Endodermal cell (in vitro differentiated cells): ENCODE results near the gene ADAMTS16. TPM values are rescaled to one million over a fixed set of nuclear protein-coding genes. Genes with fewer than 3 reads are reported as not detected.

ENCODE experiments used
- DNase-seq: peaks from one replicate; pipeline ENCODE4 v3.0.0-alpha.2; 2017
- H3K27ac ChIP-seq: 2 replicates; pipeline ENCODE4 v1.5.1; 2013; ENCODE audit warnings: mild to moderate bottlenecking, low read depth, low read length, moderate library complexity
- H3K27me3 ChIP-seq: 2 replicates; pipeline ENCODE4 v1.6.1; 2013; ENCODE audit warnings: mild to moderate bottlenecking, low read length, moderate library complexity; ENCODE audit not compliant: insufficient read depth, control insufficient read depth, poor library complexity, severe bottlenecking
- H3K36me3 ChIP-seq: 2 replicates; pipeline ENCODE4 v1.7.0; 2013; ENCODE audit warnings: mild to moderate bottlenecking, low read length, moderate library complexity; ENCODE audit not compliant: control insufficient read depth, insufficient read depth
- H3K4me1 ChIP-seq: one replicate; pipeline ENCODE4 v1.7.0; 2013; ENCODE audit warnings: low read length; ENCODE audit not compliant: control insufficient read depth, insufficient read depth
- H3K4me3 ChIP-seq: 2 replicates; pipeline ENCODE4 v1.5.1; 2013; ENCODE audit warnings: mild to moderate bottlenecking, low read length, moderate library complexity
- H3K9ac ChIP-seq: 2 replicates; pipeline ENCODE4 v1.6.1; 2013; ENCODE audit warnings: mild to moderate bottlenecking, low read length, moderate library complexity; ENCODE audit not compliant: poor library complexity, severe bottlenecking; ENCODE audit errors: extremely low read depth
- H3K9me3 ChIP-seq: 2 replicates; pipeline ENCODE4 v1.6.1; 2013; ENCODE audit warnings: mild to moderate bottlenecking, low read length, moderate library complexity; ENCODE audit not compliant: control insufficient read depth
- H3K27ac Mint-ChIP-seq: 2 replicates; pipeline ENCODE4 v1.8.0; 2020; ENCODE audit warnings: mixed read lengths
- H3K27me3 Mint-ChIP-seq: 2 replicates; pipeline ENCODE4 v1.8.0; 2021; ENCODE audit warnings: mild to moderate bottlenecking, mixed read lengths; ENCODE audit not compliant: insufficient read depth
- H3K36me3 Mint-ChIP-seq: 2 replicates; pipeline ENCODE4 v1.8.0; 2020; ENCODE audit warnings: low read depth, mixed read lengths
- H3K4me1 Mint-ChIP-seq: 2 replicates; pipeline ENCODE4 v1.8.0; 2020; ENCODE audit warnings: mixed read lengths
- H3K4me3 Mint-ChIP-seq: 2 replicates; pipeline ENCODE4 v1.8.0; 2020; ENCODE audit warnings: mild to moderate bottlenecking, moderate library complexity, mixed read lengths
- H3K9me3 Mint-ChIP-seq: 2 replicates; pipeline ENCODE4 v1.8.0; 2020; ENCODE audit warnings: mild to moderate bottlenecking, mixed read lengths
- CTCF ChIP-seq: fragments of 200-600 bp; sonication (generic); conservative IDR thresholded peaks from 2 replicates; pipeline ENCODE4 v1.5.0; 2021; ENCODE audit warnings: antibody characterized with exemption, mild to moderate bottlenecking
- whole genome bisulfite sequencing, 2 experiments: methylation state at CpG; one replicate each; pipeline versions ENCODE4 v1.1.5 to v1.1.7; 2013; ENCODE audit warnings: missing lambda C conversion rate in 2 of 2, mixed read lengths in 1 of 2; ENCODE audit not compliant: insufficient coverage in 1 of 2, insufficient read length in 1 of 2; 5-methylcytosine and 5-hydroxymethylcytosine counted together
- total RNA-seq, 2 donors: library from RNA; stranded (reverse); fragmentation: NEBNext Ultra II Directional in 1 of 2; extraction: Animal tissue kit (Norgen Biotek cat#: 25700) in 1 of 2; gene quantifications; 2 replicates in 1 of 2; 3 replicates in 1 of 2; pipeline ENCODE4 v1.2.1, GENCODE V29; 2021

The ADAMTS16 gene
- total RNA-seq, 2 donors from 2014 or later = 0.77 to 7.4 TPM

DNA sequence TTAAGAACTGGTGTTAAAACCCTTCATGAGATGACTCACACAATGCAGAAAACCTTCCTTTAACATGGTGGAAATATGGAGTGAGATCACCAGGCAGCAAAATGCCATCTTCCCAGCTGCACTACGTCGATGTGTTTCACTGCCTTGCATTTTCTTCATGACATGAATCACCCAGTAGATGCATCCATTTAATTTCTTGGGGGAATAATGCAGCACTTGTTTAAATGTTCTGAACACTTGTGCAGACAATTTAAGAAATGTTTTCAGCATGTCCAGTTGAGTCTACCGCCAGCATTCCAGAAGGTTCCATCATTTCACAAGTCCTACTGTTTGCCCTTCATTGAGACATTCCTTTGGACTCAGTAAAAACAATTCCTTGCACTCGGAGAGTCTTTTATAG, 81.6 kb downstream of the ADAMTS16 start:
- H3K4me1 ChIP-seq = no peaks in the 10 kb centered on the region
- no peak overlapping the region for H3K4me3 ChIP-seq
- no peak for TF ChIP-seq CTCF
- H3K4me1 Mint-ChIP-seq = peaks cover 7% of the 10 kb centered on the region
- no peaks in the 10 kb centered on the region for H3K9me3 ChIP-seq
- no peak for DNase-seq
- H3K4me3 Mint-ChIP-seq = no peak overlapping the region
- H3K27me3 Mint-ChIP-seq = no peaks in the 10 kb centered on the region
- 87 to 91% methylated on average over 4 of the region's 4 CpGs for WGBS, 2 experiments
- no peak overlapping the region for H3K9ac ChIP-seq
- H3K36me3 Mint-ChIP-seq = peaks cover 6% of the 10 kb centered on the region
- H3K27me3 ChIP-seq = no peaks in the 10 kb centered on the region
- no peak overlapping the region for H3K27ac ChIP-seq
- no peak overlapping the region for H3K27ac Mint-ChIP-seq
- no peaks in the 10 kb centered on the region for H3K36me3 ChIP-seq
- H3K9me3 Mint-ChIP-seq = no peaks in the 10 kb centered on the region

DNA sequence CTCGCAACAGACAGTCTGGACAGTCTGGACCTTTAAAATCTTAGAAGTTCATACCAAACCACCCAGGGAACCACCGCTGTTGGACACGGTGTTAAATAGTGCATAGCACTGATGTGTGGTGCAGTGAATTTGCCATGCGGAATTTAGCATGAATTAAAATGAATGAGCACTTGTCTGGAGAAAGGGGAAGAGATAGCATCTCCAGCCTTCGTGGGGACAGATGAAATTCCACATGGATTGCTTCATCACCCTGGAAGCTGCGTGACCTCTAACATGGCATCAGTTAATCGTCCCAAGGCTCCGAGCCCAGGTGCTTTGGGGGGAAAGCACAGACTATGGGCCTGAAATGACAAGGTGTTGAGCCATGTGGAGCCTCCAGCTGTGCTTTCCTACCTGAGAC, 91.4 kb downstream of the ADAMTS16 start:
- Mint-ChIP-seq H3K4me3 (no peak overlapping the region), H3K27me3 (no peaks in the 10 kb centered on the region), H3K4me1 (peaks cover 2% of the 10 kb centered on the region), H3K9me3 (no peaks in the 10 kb centered on the region), H3K27ac (no peak overlapping the region), H3K36me3 (peaks cover 2% of the 10 kb centered on the region)
- no peak for TF ChIP-seq CTCF
- DNase-seq = no peak
- WGBS, 2 experiments = 91 to 95% methylated on average over 6 to 8 of the region's 8 CpGs
- Histone ChIP-seq H3K36me3 (no peaks in the 10 kb centered on the region), H3K9ac (no peak overlapping the region), H3K4me1 (no peaks in the 10 kb centered on the region), H3K4me3 (no peak overlapping the region), H3K9me3 (no peaks in the 10 kb centered on the region), H3K27ac (no peak overlapping the region), H3K27me3 (no peaks in the 10 kb centered on the region)

GRCh38 chr5:5234912-5235311, 94.8 kb downstream of the ADAMTS16 start:
- no peaks in the 10 kb centered on the region for H3K9me3 Mint-ChIP-seq
- no peak overlapping the region for H3K27ac Mint-ChIP-seq
- no peaks in the 10 kb centered on the region for H3K27me3 ChIP-seq
- no peak overlapping the region for H3K4me3 ChIP-seq
- no peak overlapping the region for H3K27ac ChIP-seq
- H3K9me3 ChIP-seq = no peaks in the 10 kb centered on the region
- H3K4me1 Mint-ChIP-seq = peaks cover 10% of the 10 kb centered on the region
- no peak for DNase-seq
- no peak for TF ChIP-seq CTCF
- no peak overlapping the region for H3K4me3 Mint-ChIP-seq
- H3K36me3 Mint-ChIP-seq = no peaks in the 10 kb centered on the region
- no peaks in the 10 kb centered on the region for H3K36me3 ChIP-seq
- 92 to 95% methylated on average over 11 of the region's 11 CpGs for WGBS, 2 experiments
- no peaks in the 10 kb centered on the region for H3K27me3 Mint-ChIP-seq
- no peak overlapping the region for H3K9ac ChIP-seq
- no peaks in the 10 kb centered on the region for H3K4me1 ChIP-seq
